Measurements from ENCODE around the gene MAD1L1. TPM values are rescaled to one million over a fixed set of nuclear protein-coding genes. Genes with fewer than 3 reads are reported as not detected.

MAD1L1 gene
- total RNA-seq, 4 donors from 2014 or later = 21.0 to 49.7 (median 29.8) TPM

DNA sequence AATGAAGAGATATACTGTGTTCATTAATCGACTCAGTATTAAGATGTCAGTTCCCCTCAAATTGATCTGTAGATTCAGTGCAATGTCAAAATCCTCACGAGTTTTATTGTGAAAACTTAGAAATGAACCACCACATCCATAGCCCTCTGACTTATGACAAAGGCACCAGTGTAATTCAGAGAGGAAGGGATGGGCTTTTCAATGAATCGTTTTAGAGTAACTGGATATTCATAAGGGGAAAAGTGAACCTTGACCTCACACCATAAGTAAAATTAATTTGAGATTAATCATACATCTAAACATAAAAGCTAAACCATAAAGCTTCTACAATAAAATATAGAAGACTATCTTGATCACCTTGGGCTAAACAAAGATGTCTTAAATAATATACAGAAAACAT, 434.6 kb downstream of the MAD1L1 start:
- TF ChIP-seq, protein P1, sequence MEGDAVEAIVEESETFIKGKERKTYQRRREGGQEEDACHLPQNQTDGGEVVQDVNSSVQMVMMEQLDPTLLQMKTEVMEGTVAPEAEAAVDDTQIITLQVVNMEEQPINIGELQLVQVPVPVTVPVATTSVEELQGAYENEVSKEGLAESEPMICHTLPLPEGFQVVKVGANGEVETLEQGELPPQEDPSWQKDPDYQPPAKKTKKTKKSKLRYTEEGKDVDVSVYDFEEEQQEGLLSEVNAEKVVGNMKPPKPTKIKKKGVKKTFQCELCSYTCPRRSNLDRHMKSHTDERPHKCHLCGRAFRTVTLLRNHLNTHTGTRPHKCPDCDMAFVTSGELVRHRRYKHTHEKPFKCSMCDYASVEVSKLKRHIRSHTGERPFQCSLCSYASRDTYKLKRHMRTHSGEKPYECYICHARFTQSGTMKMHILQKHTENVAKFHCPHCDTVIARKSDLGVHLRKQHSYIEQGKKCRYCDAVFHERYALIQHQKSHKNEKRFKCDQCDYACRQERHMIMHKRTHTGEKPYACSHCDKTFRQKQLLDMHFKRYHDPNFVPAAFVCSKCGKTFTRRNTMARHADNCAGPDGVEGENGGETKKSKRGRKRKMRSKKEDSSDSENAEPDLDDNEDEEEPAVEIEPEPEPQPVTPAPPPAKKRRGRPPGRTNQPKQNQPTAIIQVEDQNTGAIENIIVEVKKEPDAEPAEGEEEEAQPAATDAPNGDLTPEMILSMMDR (IDR thresholded peaks at IDR 0.05; ENCODE audit: low read depth) = no peak

DNA sequence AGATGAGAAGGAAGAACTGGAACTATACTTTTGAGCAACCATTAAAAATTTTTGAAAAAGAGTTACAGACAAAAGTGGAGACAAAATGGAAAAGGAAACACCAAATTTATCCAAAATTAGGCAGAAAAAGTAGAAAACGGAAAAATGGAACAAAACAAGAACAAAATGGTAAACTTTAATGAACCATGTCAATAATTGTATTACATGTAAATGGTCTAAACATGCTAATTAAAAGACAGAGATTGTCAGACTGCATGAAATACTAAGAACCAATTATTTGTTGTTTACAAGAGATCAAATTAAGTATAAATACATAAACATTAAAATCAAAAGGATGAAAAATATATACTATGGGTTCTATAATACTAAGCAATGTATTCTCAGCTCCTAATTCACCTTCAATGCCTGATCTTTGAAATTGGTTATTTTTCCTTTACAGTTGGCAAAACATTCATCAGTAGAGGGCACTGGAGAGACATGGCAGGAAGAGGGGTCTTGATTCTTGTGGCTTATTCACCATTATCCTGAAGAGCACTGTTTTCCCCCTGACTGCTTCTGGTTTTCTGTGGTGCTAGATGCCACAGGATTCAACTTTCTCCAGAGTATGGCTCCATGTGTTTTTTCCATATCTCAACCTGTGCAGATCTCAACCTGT, 437.7 kb downstream of the MAD1L1 start:
- TF ChIP-seq, protein P1 (IDR thresholded peaks at IDR 0.05; ENCODE audit: low read depth) = no peak

DNA sequence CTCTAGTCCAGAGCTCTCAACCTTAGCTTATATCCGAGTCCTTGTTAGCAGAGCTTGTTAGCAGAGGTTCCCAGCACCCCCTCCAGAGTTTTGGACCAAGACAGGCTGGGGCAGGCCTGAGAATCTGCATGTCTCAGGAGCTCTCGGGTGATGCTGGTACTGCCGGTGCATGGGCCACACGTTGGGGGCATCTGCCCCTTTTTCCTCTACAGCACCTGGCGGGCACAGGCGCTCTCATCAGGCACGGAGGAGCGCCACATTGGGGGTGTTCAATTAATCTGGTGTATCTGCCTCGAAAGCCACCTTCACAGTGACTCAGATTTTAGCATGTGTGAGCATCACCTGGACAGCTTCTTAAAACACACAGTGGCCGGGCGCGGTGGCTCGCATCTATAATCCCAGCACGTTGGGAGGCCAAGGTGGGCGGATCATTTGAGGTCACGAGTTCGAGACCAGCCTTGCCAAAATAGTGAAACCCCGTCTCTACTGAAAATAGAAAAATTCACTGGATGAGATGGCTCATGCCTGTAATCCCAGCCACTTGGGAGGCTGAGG, 445.0 kb downstream of the MAD1L1 start:
- TF ChIP-seq, protein P1 (IDR thresholded peaks at IDR 0.05; ENCODE audit: low read depth) = no peak

DNA sequence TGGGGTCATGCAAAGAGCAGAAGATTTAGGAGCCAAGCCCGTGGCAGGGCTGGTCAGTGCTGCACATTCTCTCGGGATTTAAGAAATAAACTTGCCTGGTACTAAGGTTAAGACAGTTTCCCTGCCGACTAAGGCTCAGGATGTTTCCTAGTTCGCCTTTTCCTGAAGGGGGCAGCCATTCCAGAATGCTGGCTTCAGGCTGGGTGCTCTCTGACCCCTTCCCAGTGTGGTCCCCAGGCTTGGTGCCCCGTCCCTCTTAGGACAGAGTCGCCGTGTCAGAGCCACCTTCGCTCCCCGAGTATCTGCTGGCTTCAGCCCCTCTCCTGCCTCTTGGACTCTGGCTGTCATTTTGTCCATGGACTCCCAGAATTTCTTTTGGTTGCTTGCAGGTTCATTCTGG, 445.5 kb downstream of the MAD1L1 start:
- TF ChIP-seq, protein P1 (IDR thresholded peaks at IDR 0.05; ENCODE audit: low read depth) = no peak

DNA sequence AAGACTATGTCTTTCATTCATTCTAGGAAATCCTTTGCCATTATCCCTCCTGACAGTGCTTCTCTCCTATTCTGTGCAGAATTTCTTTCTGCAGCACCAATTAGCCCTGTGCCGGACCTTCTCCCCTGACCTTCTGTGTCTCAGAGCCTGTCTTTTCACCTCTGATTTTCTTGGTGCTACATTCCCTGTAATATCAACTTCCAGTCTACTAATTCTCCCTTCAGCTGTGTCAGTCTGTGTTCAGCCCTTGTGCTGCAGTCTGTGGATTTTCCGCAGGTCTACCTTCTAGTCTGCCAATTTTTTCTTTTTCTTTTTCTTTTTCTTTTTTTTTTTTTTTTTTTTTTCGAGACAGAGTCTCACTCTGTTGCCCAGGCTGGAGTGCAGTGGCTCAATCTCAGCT, 446.9 kb downstream of the MAD1L1 start:
- TF ChIP-seq, protein P1 (IDR thresholded peaks at IDR 0.05; ENCODE audit: low read depth) = no peak

DNA sequence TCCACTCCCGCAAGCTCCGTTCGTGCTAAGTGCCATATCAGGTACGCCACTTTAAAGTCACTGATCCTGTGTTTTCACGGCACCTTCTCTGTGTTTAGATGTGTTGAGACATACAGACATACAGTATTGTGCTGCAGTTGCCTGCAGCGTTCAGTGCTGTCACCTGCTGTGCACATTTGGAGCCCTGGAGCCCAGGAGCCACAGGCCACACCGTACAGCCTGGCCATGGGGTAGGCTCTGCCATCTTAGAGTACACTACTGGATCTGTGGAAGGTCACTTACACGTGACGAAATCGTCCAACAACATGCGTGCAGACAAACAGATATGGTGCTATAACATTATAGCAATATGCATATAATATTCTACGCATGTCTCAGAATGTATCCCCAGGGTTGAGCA, 451.4 kb downstream of the MAD1L1 start:
- TF ChIP-seq, protein P1 (IDR thresholded peaks at IDR 0.05; ENCODE audit: low read depth) = no peak

DNA sequence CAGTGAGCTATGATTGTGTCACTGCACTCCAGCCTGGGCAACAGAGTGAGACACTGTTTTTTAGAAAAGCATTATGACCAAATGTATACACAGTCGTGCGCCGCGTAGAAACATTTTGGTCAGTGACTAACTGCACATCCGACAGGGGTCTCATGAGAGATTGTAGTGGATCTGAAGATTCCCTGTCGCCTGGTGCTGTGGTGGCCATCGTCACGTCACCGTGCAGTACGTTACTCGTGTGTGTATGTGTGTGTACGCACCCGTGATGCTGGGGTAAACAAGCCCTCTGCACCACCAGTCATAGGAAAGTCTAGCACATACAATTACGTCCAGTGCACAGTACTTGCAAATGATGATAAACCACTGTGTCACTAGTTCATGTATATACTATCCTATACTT, 453.3 kb downstream of the MAD1L1 start:
- TF ChIP-seq, protein P1 (IDR thresholded peaks at IDR 0.05; ENCODE audit: low read depth) = no peak
